Activated naive CD8-positive, alpha-beta T cell treated with anti-CD3 and anti-CD28 coated beads, Interleukin-2, amount 50 U/mL, for 24 hours (primary cell): ENCODE measurements around the gene TNN.
A peak's percentile ranks its signal among the peaks of the same experiment; 100 is the strongest.

ENCODE experiments used
- ATAC-seq: fragments of 150-1000 bp; cut with Tn5 transposase; one replicate; pipeline ENCODE4 v1.10.0; 2021
- DNase-seq: peaks from one replicate; pipeline ENCODE4 v3.0.0; 2021
- H3K27ac Mint-ChIP-seq: one replicate; pipeline ENCODE4 v1.8.0; 2021; ENCODE audit warnings: mild to moderate bottlenecking, mixed read lengths
- H3K27me3 Mint-ChIP-seq: one replicate; pipeline ENCODE4 v1.8.0; 2021; ENCODE audit warnings: mixed read lengths
- H3K36me3 Mint-ChIP-seq: one replicate; pipeline ENCODE4 v1.8.0; 2021; ENCODE audit warnings: low read depth, mixed read lengths
- H3K4me1 Mint-ChIP-seq: one replicate; pipeline ENCODE4 v1.8.0; 2021; ENCODE audit warnings: mixed read lengths
- H3K4me3 Mint-ChIP-seq: one replicate; pipeline ENCODE4 v1.8.0; 2021; ENCODE audit warnings: mild to moderate bottlenecking, moderate library complexity, mixed read lengths
- H3K9me3 Mint-ChIP-seq: one replicate; pipeline ENCODE4 v1.8.0; 2021; ENCODE audit warnings: mixed read lengths

The TNN gene

GRCh38 chr1:175155936-175156335, 88.3 kb downstream of the TNN start:
- Mint-ChIP-seq H3K36me3 (peaks cover 15% of the 10 kb centered on the region), H3K4me3 (no peak overlapping the region), H3K27me3 (peaks cover 25% of the 10 kb centered on the region), H3K9me3 (no peaks in the 10 kb centered on the region), H3K27ac (no peak overlapping the region), H3K4me1 (peaks cover 15% of the 10 kb centered on the region)
- DNase-seq (no peak), ATAC-seq (no peak)

GRCh38 chr1:175157200-175157599, 89.6 kb downstream of the TNN start:
- ATAC-seq (no peak), DNase-seq (no peak)
- Mint-ChIP-seq H3K9me3 (no peaks in the 10 kb centered on the region), H3K27me3 (peaks cover 14% of the 10 kb centered on the region), H3K4me1 (peaks cover 14% of the 10 kb centered on the region), H3K36me3 (peaks cover 21% of the 10 kb centered on the region), H3K4me3 (no peak overlapping the region), H3K27ac (peak overlapping the region; percentile 53)

- H3K27me3 Mint-ChIP-seq: peaks cover 8% of the 10 kb centered on the region
- no peak overlapping the region for H3K4me3 Mint-ChIP-seq
- DNase-seq (no peak), ATAC-seq (no peak)
- H3K9me3 Mint-ChIP-seq: no peaks in the 10 kb centered on the region
- H3K27ac Mint-ChIP-seq: no peak overlapping the region
- H3K4me1 Mint-ChIP-seq: peaks cover 13% of the 10 kb centered on the region
- peaks cover 24% of the 10 kb centered on the region for H3K36me3 Mint-ChIP-seq
These were observed 90.5 kb downstream of the TNN start for GRCh38 chr1:175158170-175158591.

GRCh38 chr1:175162955-175163354, 95.3 kb downstream of the TNN start:
- H3K4me3 Mint-ChIP-seq: no peak overlapping the region
- no peaks in the 10 kb centered on the region for H3K9me3 Mint-ChIP-seq
- DNase-seq (no peak), ATAC-seq (no peak)
- H3K27ac Mint-ChIP-seq: no peak overlapping the region
- no peaks in the 10 kb centered on the region for H3K27me3 Mint-ChIP-seq
- H3K36me3 Mint-ChIP-seq: peaks cover 37% of the 10 kb centered on the region
- H3K4me1 Mint-ChIP-seq: peaks cover 6% of the 10 kb centered on the region

GRCh38 chr1:175163702-175164101, 96.1 kb downstream of the TNN start:
- peak overlapping the region; percentile 43 for H3K27ac Mint-ChIP-seq
- H3K4me3 Mint-ChIP-seq: no peak overlapping the region
- ATAC-seq (no peak), DNase-seq (no peak)
- peaks cover 33% of the 10 kb centered on the region for H3K36me3 Mint-ChIP-seq
- peaks cover 3% of the 10 kb centered on the region for H3K4me1 Mint-ChIP-seq
- H3K27me3 Mint-ChIP-seq: no peaks in the 10 kb centered on the region
- no peaks in the 10 kb centered on the region for H3K9me3 Mint-ChIP-seq

- Mint-ChIP-seq H3K4me1 (peaks cover 11% of the 10 kb centered on the region), H3K4me3 (no peak overlapping the region), H3K36me3 (peaks cover 30% of the 10 kb centered on the region), H3K9me3 (no peaks in the 10 kb centered on the region), H3K27me3 (no peaks in the 10 kb centered on the region), H3K27ac (no peak overlapping the region)
- no peak for DNase-seq
- ATAC-seq: no peak
These were observed 97.1 kb downstream of the TNN start for GRCh38 chr1:175164751-175165150.

GRCh38 chr1:175166746-175167145, 99.1 kb downstream of the TNN start:
- Mint-ChIP-seq H3K27me3 (no peaks in the 10 kb centered on the region), H3K27ac (no peak overlapping the region), H3K4me1 (peaks cover 25% of the 10 kb centered on the region), H3K36me3 (peaks cover 19% of the 10 kb centered on the region), H3K9me3 (no peaks in the 10 kb centered on the region), H3K4me3 (no peak overlapping the region)
- no peak for ATAC-seq
- no peak for DNase-seq

GRCh38 chr1:175167861-175168260, 100.2 kb downstream of the TNN start:
- DNase-seq: no peak
- Mint-ChIP-seq H3K36me3 (peaks cover 19% of the 10 kb centered on the region), H3K4me3 (no peak overlapping the region), H3K27ac (no peak overlapping the region), H3K27me3 (no peaks in the 10 kb centered on the region), H3K9me3 (no peaks in the 10 kb centered on the region), H3K4me1 (peaks cover 28% of the 10 kb centered on the region)
- no peak for ATAC-seq

- Mint-ChIP-seq H3K27me3 (no peaks in the 10 kb centered on the region), H3K4me1 (peaks cover 28% of the 10 kb centered on the region), H3K36me3 (peaks cover 13% of the 10 kb centered on the region), H3K9me3 (no peaks in the 10 kb centered on the region), H3K4me3 (no peak overlapping the region), H3K27ac (no peak overlapping the region)
- DNase-seq: no peak
- ATAC-seq: no peak
These were observed 101.1 kb downstream of the TNN start for GRCh38 chr1:175168782-175169181.

- Mint-ChIP-seq H3K9me3 (no peaks in the 10 kb centered on the region), H3K36me3 (peaks cover 12% of the 10 kb centered on the region), H3K4me1 (peaks cover 34% of the 10 kb centered on the region), H3K27me3 (no peaks in the 10 kb centered on the region), H3K27ac (peak overlapping the region; percentile 11), H3K4me3 (no peak overlapping the region)
- DNase-seq: no peak
- no peak for ATAC-seq
These were observed 101.8 kb downstream of the TNN start for GRCh38 chr1:175169286-175170018.

GRCh38 chr1:175171036-175171913, 103.6 kb downstream of the TNN start:
- H3K36me3 Mint-ChIP-seq: peaks cover 21% of the 10 kb centered on the region
- H3K4me3 Mint-ChIP-seq: no peak overlapping the region
- ATAC-seq: no peak
- H3K9me3 Mint-ChIP-seq: no peaks in the 10 kb centered on the region
- DNase-seq: no peak
- H3K27me3 Mint-ChIP-seq: no peaks in the 10 kb centered on the region
- no peak overlapping the region for H3K27ac Mint-ChIP-seq
- peaks cover 40% of the 10 kb centered on the region for H3K4me1 Mint-ChIP-seq

- H3K9me3 Mint-ChIP-seq: no peaks in the 10 kb centered on the region
These were observed 104.9 kb downstream of the TNN start for GRCh38 chr1:175172503-175172902.

GRCh38 chr1:175173531-175173930, 105.9 kb downstream of the TNN start:
- Mint-ChIP-seq H3K9me3 (no peaks in the 10 kb centered on the region), H3K36me3 (peaks cover 29% of the 10 kb centered on the region), H3K27ac (no peak overlapping the region), H3K4me3 (no peak overlapping the region), H3K27me3 (no peaks in the 10 kb centered on the region), H3K4me1 (peaks cover 45% of the 10 kb centered on the region)
- ATAC-seq: no peak
- no peak for DNase-seq

More at GRCh38 chr1:175172503-175172902, 104.9 kb downstream of the TNN start:
- no peak for DNase-seq
- H3K27me3 Mint-ChIP-seq: no peaks in the 10 kb centered on the region
- H3K4me1 Mint-ChIP-seq: peaks cover 40% of the 10 kb centered on the region
- H3K36me3 Mint-ChIP-seq: peaks cover 26% of the 10 kb centered on the region
- no peak for ATAC-seq
- no peak overlapping the region for H3K27ac Mint-ChIP-seq
- H3K4me3 Mint-ChIP-seq: no peak overlapping the region

GRCh38 chr1:175174309-175175102, 106.9 kb downstream of the TNN start:
- Mint-ChIP-seq H3K4me3 (no peak overlapping the region), H3K27ac (no peak overlapping the region), H3K9me3 (no peaks in the 10 kb centered on the region), H3K27me3 (no peaks in the 10 kb centered on the region), H3K4me1 (peaks cover 44% of the 10 kb centered on the region), H3K36me3 (peaks cover 32% of the 10 kb centered on the region)
- DNase-seq (no peak), ATAC-seq (no peak)
